H1 (cell line): ENCODE results near the gene NPFF.

Experiments used
- CBX5 ChIP-seq: fragments of 300-800, 300-1000 bp; sonication (generic); IDR thresholded peaks from 2 replicates; pipeline ENCODE4 v1.7.1; 2016; ENCODE audit warnings: antibody characterized with exemption, low read length, low read depth
- CHD2 ChIP-seq: IDR thresholded peaks from 2 replicates; pipeline ENCODE4 v1.6.1; 2012; ENCODE audit warnings: low read length, improper control_type of control experiment
- CTBP2 ChIP-seq: IDR thresholded peaks from 2 replicates; pipeline ENCODE4 v1.7.0; 2011; ENCODE audit warnings: borderline replicate concordance, mild to moderate bottlenecking, moderate library complexity, mixed read lengths, low read length; ENCODE audit not compliant: insufficient read depth, insufficient read length
- EGR1 ChIP-seq: IDR thresholded peaks from 2 replicates; pipeline ENCODE4 v1.6.1; 2011; ENCODE audit warnings: low read depth, low read length, borderline replicate concordance
- EP300 ChIP-seq, 2 experiments: IDR thresholded peaks; 1 replicate in 1 of 2; 2 replicates in 1 of 2; pipeline ENCODE4 v1.6.1; 2011 to 2012; ENCODE audit warnings: low read depth in 2 of 2, low read length in 2 of 2, mild to moderate bottlenecking in 2 of 2, borderline replicate concordance in 1 of 2, inconsistent platforms in 1 of 2, moderate library complexity in 1 of 2
- EZH2 ChIP-seq: fragments of 200-600 bp; sonication (generic); IDR thresholded peaks from 2 replicates; pipeline ENCODE4 v1.7.1; 2012; ENCODE audit warnings: low read depth, mild to moderate bottlenecking, moderate library complexity, low read length, inconsistent platforms; ENCODE audit not compliant: severe bottlenecking
- HDAC2 ChIP-seq, 2 experiments: fragments of 300-600 bp in 1 of 2; sonication (generic) in 1 of 2; IDR thresholded peaks; 2 replicates each; pipeline ENCODE4 v1.6.1; 2011 to 2012; ENCODE audit warnings: low read depth in 2 of 2, low read length in 2 of 2, mild to moderate bottlenecking in 2 of 2, moderate library complexity in 2 of 2, borderline replicate concordance in 1 of 2, inconsistent platforms in 1 of 2
- POLR2A ChIP-seq, 2 experiments: IDR thresholded peaks; 1 replicate in 1 of 2; 2 replicates in 1 of 2; pipeline ENCODE4 v1.6.1; 2011; ENCODE audit warnings: low read depth in 2 of 2, low read length in 2 of 2, mild to moderate bottlenecking in 2 of 2; ENCODE audit errors: control extremely low read depth in 1 of 2
- RFX5 ChIP-seq: IDR thresholded peaks from 2 replicates; pipeline ENCODE4 v1.6.1; 2011; ENCODE audit warnings: low read depth, low read length, improper control_type of control experiment, borderline replicate concordance
- SP2 ChIP-seq: IDR thresholded peaks from 2 replicates; pipeline ENCODE4 v1.6.1; 2012; ENCODE audit warnings: mild to moderate bottlenecking, low read length, inconsistent platforms
- TBP ChIP-seq: IDR thresholded peaks from 2 replicates; pipeline ENCODE4 v1.6.1; 2011; ENCODE audit warnings: low read depth, low read length, improper control_type of control experiment
- TCF12 ChIP-seq: IDR thresholded peaks from 2 replicates; pipeline ENCODE4 v1.6.1; 2011; ENCODE audit warnings: low read depth, mild to moderate bottlenecking, low read length
- TF ChIP-seq, protein P1 (sequence below), 3 experiments: IDR thresholded peaks; 1 replicate in 2 of 3; 2 replicates in 1 of 3; pipeline versions ENCODE4 v1.5.1 to v1.6.1; 2011; ENCODE audit warnings: low read length in 3 of 3, mild to moderate bottlenecking in 3 of 3, inconsistent platforms in 2 of 3, low read depth in 1 of 3, moderate library complexity in 1 of 3; ENCODE audit not compliant: insufficient read depth in 1 of 3; ENCODE audit errors: control extremely low read depth in 1 of 3

GRCh38 chr12:53497461-53497860 is 9.8 kb downstream of the NPFF start:
- TF ChIP-seq, protein P1, sequence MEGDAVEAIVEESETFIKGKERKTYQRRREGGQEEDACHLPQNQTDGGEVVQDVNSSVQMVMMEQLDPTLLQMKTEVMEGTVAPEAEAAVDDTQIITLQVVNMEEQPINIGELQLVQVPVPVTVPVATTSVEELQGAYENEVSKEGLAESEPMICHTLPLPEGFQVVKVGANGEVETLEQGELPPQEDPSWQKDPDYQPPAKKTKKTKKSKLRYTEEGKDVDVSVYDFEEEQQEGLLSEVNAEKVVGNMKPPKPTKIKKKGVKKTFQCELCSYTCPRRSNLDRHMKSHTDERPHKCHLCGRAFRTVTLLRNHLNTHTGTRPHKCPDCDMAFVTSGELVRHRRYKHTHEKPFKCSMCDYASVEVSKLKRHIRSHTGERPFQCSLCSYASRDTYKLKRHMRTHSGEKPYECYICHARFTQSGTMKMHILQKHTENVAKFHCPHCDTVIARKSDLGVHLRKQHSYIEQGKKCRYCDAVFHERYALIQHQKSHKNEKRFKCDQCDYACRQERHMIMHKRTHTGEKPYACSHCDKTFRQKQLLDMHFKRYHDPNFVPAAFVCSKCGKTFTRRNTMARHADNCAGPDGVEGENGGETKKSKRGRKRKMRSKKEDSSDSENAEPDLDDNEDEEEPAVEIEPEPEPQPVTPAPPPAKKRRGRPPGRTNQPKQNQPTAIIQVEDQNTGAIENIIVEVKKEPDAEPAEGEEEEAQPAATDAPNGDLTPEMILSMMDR (IDR thresholded peaks at IDR 0.05; ENCODE audit: control extremely low read depth in 1 of 3, insufficient read depth in 1 of 3, low read depth in 1 of 3, low read length in 3 of 3) = no peak
- TF ChIP-seq RFX5 (no peak), EZH2 (no peak), POLR2A (IDR thresholded peaks at IDR 0.05; ENCODE audit: control extremely low read depth in 1 of 2, low read depth in 2 of 2, low read length in 2 of 2) (no peak), CBX5 (no peak), CHD2 (no peak), TBP (no peak), EGR1 (no peak), CTBP2 (no peak), HDAC2 (IDR thresholded peaks at IDR 0.05; ENCODE audit: borderline replicate concordance in 1 of 2, low read depth in 2 of 2, low read length in 2 of 2) (no peak), SP2 (no peak), EP300 (IDR thresholded peaks at IDR 0.05; ENCODE audit: borderline replicate concordance in 1 of 2, low read depth in 2 of 2, low read length in 2 of 2) (no peak), TCF12 (no peak)
